Breast epithelium (tissue), 3 donors: ENCODE measurements around the gene XRCC6.

Source experiments
- CTCF ChIP-seq, 3 donors: fragments of 450-650 bp; IDR thresholded peaks; one replicate each; pipeline ENCODE4 v1.5.1; 2016 to 2017; ENCODE audit warnings: antibody characterized with exemption in 3 of 3, mild to moderate bottlenecking in 3 of 3, moderate library complexity in 3 of 3
- POLR2AphosphoS5 ChIP-seq, 3 donors: sonication (generic); formaldehyde crosslinking; IDR thresholded peaks; one replicate each; pipeline ENCODE4 v1.6.1; 2017; ENCODE audit warnings: antibody characterized with exemption in 3 of 3

GRCh38 chr22:41638124-41638523 is 17.0 kb downstream of the XRCC6 start:
- no peak for TF ChIP-seq CTCF (IDR thresholded peaks at IDR 0.05)
- no peak for TF ChIP-seq POLR2AphosphoS5 (IDR thresholded peaks at IDR 0.05)
